Choroid plexus epithelial cell (primary cell): ENCODE results near the gene NEURL4.

ENCODE experiments used
- DNase-seq: peaks from one replicate; pipeline ENCODE4 v3.0.0-alpha.2; 2010; ENCODE audit warnings: low read depth
- H3K4me3 ChIP-seq: 2 replicates; pipeline ENCODE4 v1.5.1; 2011; ENCODE audit warnings: low read depth, mild to moderate bottlenecking, control low read depth, low read length, moderate library complexity
- CTCF ChIP-seq: conservative IDR thresholded peaks from 2 replicates; pipeline ENCODE4 v1.5.1; 2011; ENCODE audit warnings: low read depth, mild to moderate bottlenecking, control low read depth, inconsistent platforms, low read length, moderate library complexity

NEURL4 gene

GRCh38 chr17:7308625-7309433, 20.3 kb downstream of the NEURL4 start:
- peak overlapping the region; percentile 72 for H3K4me3 ChIP-seq
- peak; percentile 88 for DNase-seq
- TF ChIP-seq CTCF: no peak

GRCh38 chr17:7307686-7308624, 21.2 kb downstream of the NEURL4 start:
- H3K4me3 ChIP-seq: peak overlapping the region; percentile 72
- no peak for TF ChIP-seq CTCF
- DNase-seq: peak; percentile 42

- DNase-seq: peak; percentile 100
- TF ChIP-seq CTCF: no peak
- H3K4me3 ChIP-seq: peak within 1 kb of the TSS; percentile 72
Measured at GRCh38 chr17:7306911-7307685, 22.0 kb downstream of the NEURL4 start, which contains the start of gene EIF5A. Gene EIF5A, plus strand, starts transcription at chr17:7307628. Its CDS starts 2,008 bp downstream, at chr17:7309636.

GRCh38 chr17:7304179-7304578, 25.0 kb downstream of the NEURL4 start:
- no peak overlapping the region for H3K4me3 ChIP-seq
- TF ChIP-seq CTCF: no peak
- no peak for DNase-seq

- TF ChIP-seq CTCF: peak; percentile 67
- peak overlapping the region; percentile 29 for H3K4me3 ChIP-seq
- peak; percentile 78 for DNase-seq
Measured at GRCh38 chr17:7296189-7296861, 32.8 kb downstream of the NEURL4 start.
